Fibroblast of lung (primary cell): ENCODE measurements around the gene TOPAZ1. TPM values are rescaled to one million over a fixed set of nuclear protein-coding genes. Genes with fewer than 3 reads are reported as not detected.

Source experiments
- DNase-seq, 2 donors: peaks; one replicate each; pipeline versions ENCODE4 v3.0.0 to v3.0.0-alpha.2; 2010; ENCODE audit warnings: low read depth in 2 of 2
- H2AFZ ChIP-seq: 2 replicates; pipeline ENCODE4 v1.5.1; 2012; ENCODE audit warnings: low read length, control low read depth, inconsistent platforms
- H3K27ac ChIP-seq: 2 replicates; pipeline ENCODE4 v1.5.1; 2011; ENCODE audit warnings: low read length, control low read depth; ENCODE audit not compliant: insufficient read depth
- H3K27me3 ChIP-seq: 2 replicates; pipeline ENCODE4 v1.5.1; 2011; ENCODE audit warnings: mild to moderate bottlenecking, low read length; ENCODE audit not compliant: control insufficient read depth, insufficient read depth
- H3K36me3 ChIP-seq: 2 replicates; pipeline ENCODE4 v1.5.1; 2011; ENCODE audit warnings: low read length; ENCODE audit not compliant: control insufficient read depth, insufficient read depth
- H3K4me1 ChIP-seq: 2 replicates; pipeline ENCODE4 v1.5.1; 2011; ENCODE audit warnings: low read length; ENCODE audit not compliant: control insufficient read depth, insufficient read depth; ENCODE audit errors: extremely low read depth
- H3K4me2 ChIP-seq: 2 replicates; pipeline ENCODE4 v1.5.1; 2011; ENCODE audit warnings: low read length, control low read depth; ENCODE audit not compliant: insufficient read depth; ENCODE audit errors: extremely low read depth
- H3K4me3 ChIP-seq, 4 experiments: fragments of 200-600 bp in 1 of 4; sonication (generic) in 1 of 4; replicated peaks in 1 of 4; 2 replicates each; pipeline ENCODE4 v1.5.1; 2011 to 2016; ENCODE audit warnings: low read length in 4 of 4, low read depth in 3 of 4, mild to moderate bottlenecking in 3 of 4, control low read depth in 2 of 4, inconsistent platforms in 1 of 4, mixed read lengths in 1 of 4; ENCODE audit not compliant: insufficient read depth in 1 of 4; ENCODE audit errors: control extremely low read depth in 1 of 4
- H3K79me2 ChIP-seq: 2 replicates; pipeline ENCODE4 v1.5.1; 2012; ENCODE audit warnings: mild to moderate bottlenecking, low read length, inconsistent platforms; ENCODE audit not compliant: control insufficient read depth, insufficient read depth
- H3K9ac ChIP-seq: 2 replicates; pipeline ENCODE4 v1.5.1; 2011; ENCODE audit warnings: mild to moderate bottlenecking, low read length, control low read depth; ENCODE audit not compliant: insufficient read depth
- H3K9me3 ChIP-seq: 2 replicates; pipeline ENCODE4 v1.5.1; 2012; ENCODE audit warnings: low read depth, low read length; ENCODE audit not compliant: control insufficient read depth, insufficient read depth
- H4K20me1 ChIP-seq: 2 replicates; pipeline ENCODE4 v1.5.1; 2011; ENCODE audit warnings: low read length; ENCODE audit not compliant: control insufficient read depth, insufficient read depth; ENCODE audit errors: extremely low read depth
- EZH2 ChIP-seq: IDR thresholded peaks from 2 replicates; pipeline ENCODE4 v1.5.1; 2012; ENCODE audit warnings: low read length, control low read depth, mild to moderate bottlenecking; ENCODE audit errors: missing control alignments
- polyA plus RNA-seq, 2 donors: library from polyadenylated mRNA; depleted of rRNA in 1 of 2; stranded (reverse) in 1 of 2; unstranded in 1 of 2; fragments of >200 nt; gene quantifications; 2 replicates each; pipeline ENCODE4 v1.2.1, GENCODE V29; 2011 to 2012; ENCODE audit warnings: missing spikeins in 1 of 2
- total RNA-seq: library from RNA; depleted of rRNA; stranded (reverse); fragments of >200 nt; gene quantifications from 2 replicates; pipeline ENCODE4 v1.2.1, GENCODE V29; 2014
- TF ChIP-seq, protein P1 (sequence below), 2 donors: IDR thresholded peaks in 1 of 2; conservative IDR thresholded peaks in 1 of 2; 1 replicate in 1 of 2; 2 replicates in 1 of 2; pipeline ENCODE4 v1.5.1; 2011 to 2012; ENCODE audit warnings: low read length in 2 of 2, control low read depth in 1 of 2, inconsistent platforms in 1 of 2, low read depth in 1 of 2, mild to moderate bottlenecking in 1 of 2

Gene TOPAZ1
- total and polyA plus RNA-seq, 2 donors (not counting 1 experiment from before 2014, with no cell fraction given), result not detected

DNA sequence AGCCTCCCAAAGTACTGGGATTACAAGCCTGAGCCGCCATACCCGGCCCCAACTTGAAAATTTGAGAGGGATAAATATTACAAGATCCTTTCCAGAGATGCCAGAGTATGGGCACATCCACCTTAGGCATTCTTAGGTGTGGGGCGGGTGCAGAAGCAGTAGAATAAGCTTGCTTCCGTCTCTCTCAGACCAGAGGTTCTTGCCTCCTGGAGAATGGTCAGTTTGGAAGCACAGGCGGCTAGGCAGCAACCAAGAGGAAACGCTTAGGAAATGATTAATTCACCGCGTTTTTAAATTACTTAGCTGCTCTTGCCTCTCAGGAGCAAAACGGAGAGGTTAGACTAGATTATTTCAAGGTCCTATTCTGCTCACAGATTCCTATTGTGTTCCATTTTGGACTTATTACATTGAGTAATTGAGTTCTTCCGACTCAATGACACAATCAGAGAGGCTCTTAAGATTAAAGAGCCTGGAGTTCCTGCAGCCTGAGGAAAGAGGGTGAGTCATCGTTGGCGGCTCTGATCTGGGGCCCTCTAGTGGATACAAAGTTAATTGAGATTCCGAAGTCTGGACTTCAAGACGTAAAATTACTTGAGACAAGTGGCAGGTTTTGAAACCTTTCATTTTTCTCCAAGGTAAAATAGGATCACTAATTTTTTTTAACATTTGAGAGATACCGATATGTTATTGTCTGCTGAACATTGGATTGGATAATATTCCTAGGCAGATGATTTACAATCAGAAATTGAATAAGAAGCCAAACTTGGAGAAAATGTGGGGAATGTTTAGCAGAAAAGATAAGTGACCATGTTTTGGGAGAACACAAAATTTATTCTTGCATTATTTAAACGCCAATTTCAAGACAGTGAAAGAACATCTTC, 5.8 kb upstream of the TOPAZ1 start:
- peak; percentile 87 to 92 for DNase-seq
- Histone ChIP-seq H3K9ac (no peak overlapping the region), H3K9me3 (no peaks in the 10 kb centered on the region), H4K20me1 (no peaks in the 10 kb centered on the region), H3K4me2 (no peak overlapping the region), H3K27me3 (no peaks in the 10 kb centered on the region), H3K4me1 (no peaks in the 10 kb centered on the region), H3K79me2 (no peaks in the 10 kb centered on the region), H3K4me3 (no peak overlapping the region), H3K36me3 (no peaks in the 10 kb centered on the region), H2AFZ (no peak overlapping the region), H3K27ac (no peak overlapping the region)
- TF ChIP-seq EZH2, result no peak
- TF ChIP-seq, protein P1, sequence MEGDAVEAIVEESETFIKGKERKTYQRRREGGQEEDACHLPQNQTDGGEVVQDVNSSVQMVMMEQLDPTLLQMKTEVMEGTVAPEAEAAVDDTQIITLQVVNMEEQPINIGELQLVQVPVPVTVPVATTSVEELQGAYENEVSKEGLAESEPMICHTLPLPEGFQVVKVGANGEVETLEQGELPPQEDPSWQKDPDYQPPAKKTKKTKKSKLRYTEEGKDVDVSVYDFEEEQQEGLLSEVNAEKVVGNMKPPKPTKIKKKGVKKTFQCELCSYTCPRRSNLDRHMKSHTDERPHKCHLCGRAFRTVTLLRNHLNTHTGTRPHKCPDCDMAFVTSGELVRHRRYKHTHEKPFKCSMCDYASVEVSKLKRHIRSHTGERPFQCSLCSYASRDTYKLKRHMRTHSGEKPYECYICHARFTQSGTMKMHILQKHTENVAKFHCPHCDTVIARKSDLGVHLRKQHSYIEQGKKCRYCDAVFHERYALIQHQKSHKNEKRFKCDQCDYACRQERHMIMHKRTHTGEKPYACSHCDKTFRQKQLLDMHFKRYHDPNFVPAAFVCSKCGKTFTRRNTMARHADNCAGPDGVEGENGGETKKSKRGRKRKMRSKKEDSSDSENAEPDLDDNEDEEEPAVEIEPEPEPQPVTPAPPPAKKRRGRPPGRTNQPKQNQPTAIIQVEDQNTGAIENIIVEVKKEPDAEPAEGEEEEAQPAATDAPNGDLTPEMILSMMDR (conservative IDR thresholded peaks at IDR 0.05 in 1 of 2, IDR thresholded peaks at IDR 0.05 in 1 of 2; ENCODE audit: low read depth in 1 of 2, low read length in 2 of 2), result peak; percentile 74 to 83

- Histone ChIP-seq H3K9me3 (no peaks in the 10 kb centered on the region), H3K79me2 (no peaks in the 10 kb centered on the region), H4K20me1 (no peaks in the 10 kb centered on the region), H3K9ac (no peak overlapping the region), H3K4me2 (no peak overlapping the region), H3K4me3 (no peak overlapping the region), H3K27me3 (no peaks in the 10 kb centered on the region), H3K27ac (no peak overlapping the region), H3K36me3 (no peaks in the 10 kb centered on the region), H2AFZ (no peak overlapping the region), H3K4me1 (no peaks in the 10 kb centered on the region)
- TF ChIP-seq EZH2, result no peak
- TF ChIP-seq, protein P1 (conservative IDR thresholded peaks at IDR 0.05 in 1 of 2, IDR thresholded peaks at IDR 0.05 in 1 of 2; ENCODE audit: low read depth in 1 of 2, low read length in 2 of 2), result no peak
- DNase-seq, result no peak
Measured at GRCh38 chr3:44236485-44236908, 5.2 kb upstream of the TOPAZ1 start.

GRCh38 chr3:44237161-44237560, 4.5 kb upstream of the TOPAZ1 start:
- Histone ChIP-seq H3K36me3 (no peaks in the 10 kb centered on the region), H2AFZ (no peak overlapping the region), H3K9ac (no peak overlapping the region), H3K79me2 (no peaks in the 10 kb centered on the region), H4K20me1 (no peaks in the 10 kb centered on the region), H3K27me3 (no peaks in the 10 kb centered on the region), H3K4me2 (no peak overlapping the region), H3K4me1 (no peaks in the 10 kb centered on the region), H3K9me3 (no peaks in the 10 kb centered on the region), H3K27ac (no peak overlapping the region), H3K4me3 (no peak overlapping the region)
- TF ChIP-seq, protein P1 (conservative IDR thresholded peaks at IDR 0.05 in 1 of 2, IDR thresholded peaks at IDR 0.05 in 1 of 2; ENCODE audit: low read depth in 1 of 2, low read length in 2 of 2), result no peak
- TF ChIP-seq EZH2, result no peak
- no peak for DNase-seq
